Right lobe of liver (tissue), 6 donors: ENCODE results near the gene MUS81. TPM values are rescaled to one million over a fixed set of nuclear protein-coding genes. Genes with fewer than 3 reads are reported as not detected.

ENCODE experiments used
- ATAC-seq, 4 donors: fragments of 200-7000 bp; cut with Tn5 transposase; one replicate each; pipeline ENCODE4 v1.9.1; 2020; ENCODE audit warnings: mild to moderate bottlenecking in 4 of 4, moderate library complexity in 4 of 4
- DNase-seq, 3 donors: peaks; one replicate each; pipeline ENCODE4 v3.0.0-alpha.2; 2020
- H3K27ac ChIP-seq, 3 donors: fragments of 200-600 bp; one replicate each; pipeline ENCODE4 v1.8.0; 2022
- H3K27me3 ChIP-seq, 2 donors: fragments of 200-600 bp; one replicate each; pipeline ENCODE4 v1.8.0; 2022
- H3K36me3 ChIP-seq, 4 donors: fragments of 200-600 bp; sonication (generic) in 1 of 4; one replicate each; pipeline versions ENCODE4 v1.5.1 to v1.8.0; 2017 to 2022; ENCODE audit warnings: control low read depth in 1 of 4
- H3K4me1 ChIP-seq, 4 donors: fragments of 200-600 bp; sonication (generic) in 1 of 4; one replicate each; pipeline versions ENCODE4 v1.5.1 to v1.8.0; 2017 to 2022; ENCODE audit warnings: control low read depth in 1 of 4
- H3K4me3 ChIP-seq, 3 donors: fragments of 200-600 bp; one replicate each; pipeline ENCODE4 v1.8.0; 2022
- H3K9me3 ChIP-seq, 4 donors: fragments of 200-600 bp; sonication (generic) in 1 of 4; one replicate each; pipeline versions ENCODE4 v1.5.1 to v1.8.0; 2017 to 2022; ENCODE audit warnings: control low read depth in 1 of 4
- POLR2A ChIP-seq: fragments of 450-650 bp; IDR thresholded peaks from one replicate; pipeline ENCODE4 v1.6.1; 2017; ENCODE audit warnings: antibody characterized with exemption, mild to moderate bottlenecking
- WGBS: methylation state at CpG from one replicate; pipeline ENCODE4 v1.1.6; 2018; ENCODE audit warnings: low coverage, low lambda C conversion rate; ENCODE audit not compliant: insufficient coverage; ENCODE audit errors: missing lambda C conversion rate; 5-methylcytosine and 5-hydroxymethylcytosine counted together
- intact Hi-C, 2 donors: fragments of 100-400 bp; cut with DNase I; formaldehyde crosslinking; loops; one replicate each; pipeline versions ENCODE4 v1.11.2 to v1.14.1; 2022
- total RNA-seq, 6 experiments: library from RNA; depleted of rRNA in 2 of 6; stranded (reverse); fragments of >200 nt in 2 of 6; fragmentation: NEBNext Ultra II Directional in 3 of 6; extraction: Animal tissue kit (Norgen Biotek cat#: 25700) in 3 of 6; gene quantifications; one replicate each; pipeline versions ENCODE4 v1.1.0 to v1.2.4, GENCODE V29; 2016 to 2023
- TF ChIP-seq, protein P1 (sequence below), 4 donors: fragments of 200-600 bp in 3 of 4; fragments of 450-650 bp in 1 of 4; IDR thresholded peaks; one replicate each; pipeline versions ENCODE4 v1.5.1 to v1.8.0; 2016 to 2022; ENCODE audit warnings: antibody characterized with exemption in 4 of 4, mild to moderate bottlenecking in 2 of 4
- donor health status: DM: no; HTN: yes; CAD: no.
- donor health status: DM: no; HTN: no; CAD: no.
- donor health status: DM: no; HTN: no; CAD: no.
- donor health status: DM: no; HTN: yes; CAD: no.
- donor health status: DM: no; HTN: yes; CAD: no.

The MUS81 gene
- total RNA-seq, 6 experiments from 2014 or later, result 14.0 to 25.6 (median 19.7) TPM

- 83% methylated on average over 2 of the region's 26 CpGs for WGBS
- intact Hi-C loops, result no loop called here
- TF ChIP-seq, protein P1, sequence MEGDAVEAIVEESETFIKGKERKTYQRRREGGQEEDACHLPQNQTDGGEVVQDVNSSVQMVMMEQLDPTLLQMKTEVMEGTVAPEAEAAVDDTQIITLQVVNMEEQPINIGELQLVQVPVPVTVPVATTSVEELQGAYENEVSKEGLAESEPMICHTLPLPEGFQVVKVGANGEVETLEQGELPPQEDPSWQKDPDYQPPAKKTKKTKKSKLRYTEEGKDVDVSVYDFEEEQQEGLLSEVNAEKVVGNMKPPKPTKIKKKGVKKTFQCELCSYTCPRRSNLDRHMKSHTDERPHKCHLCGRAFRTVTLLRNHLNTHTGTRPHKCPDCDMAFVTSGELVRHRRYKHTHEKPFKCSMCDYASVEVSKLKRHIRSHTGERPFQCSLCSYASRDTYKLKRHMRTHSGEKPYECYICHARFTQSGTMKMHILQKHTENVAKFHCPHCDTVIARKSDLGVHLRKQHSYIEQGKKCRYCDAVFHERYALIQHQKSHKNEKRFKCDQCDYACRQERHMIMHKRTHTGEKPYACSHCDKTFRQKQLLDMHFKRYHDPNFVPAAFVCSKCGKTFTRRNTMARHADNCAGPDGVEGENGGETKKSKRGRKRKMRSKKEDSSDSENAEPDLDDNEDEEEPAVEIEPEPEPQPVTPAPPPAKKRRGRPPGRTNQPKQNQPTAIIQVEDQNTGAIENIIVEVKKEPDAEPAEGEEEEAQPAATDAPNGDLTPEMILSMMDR (IDR thresholded peaks at IDR 0.05), result no peak
- no peak for TF ChIP-seq POLR2A
- H3K4me1 ChIP-seq, result peaks cover 0 to 9% (median 0%) of the 10 kb centered on the region in 4 donors
- H3K4me3 ChIP-seq, result peak overlapping the region; percentile 27 to 55 (median 45)
- peak overlapping the region; percentile 52 to 88 (median 69) for H3K27ac ChIP-seq
- ATAC-seq (peak in 1 of 4 donors; percentile 10), DNase-seq (peak in 1 of 3 donors; percentile 56)
- no peaks in the 10 kb centered on the region for H3K9me3 ChIP-seq
- H3K36me3 ChIP-seq, result no peaks in the 10 kb centered on the region
- no peaks in the 10 kb centered on the region for H3K27me3 ChIP-seq
Measured at GRCh38 chr11:65871811-65872548, 11.7 kb downstream of the MUS81 start.

DNA sequence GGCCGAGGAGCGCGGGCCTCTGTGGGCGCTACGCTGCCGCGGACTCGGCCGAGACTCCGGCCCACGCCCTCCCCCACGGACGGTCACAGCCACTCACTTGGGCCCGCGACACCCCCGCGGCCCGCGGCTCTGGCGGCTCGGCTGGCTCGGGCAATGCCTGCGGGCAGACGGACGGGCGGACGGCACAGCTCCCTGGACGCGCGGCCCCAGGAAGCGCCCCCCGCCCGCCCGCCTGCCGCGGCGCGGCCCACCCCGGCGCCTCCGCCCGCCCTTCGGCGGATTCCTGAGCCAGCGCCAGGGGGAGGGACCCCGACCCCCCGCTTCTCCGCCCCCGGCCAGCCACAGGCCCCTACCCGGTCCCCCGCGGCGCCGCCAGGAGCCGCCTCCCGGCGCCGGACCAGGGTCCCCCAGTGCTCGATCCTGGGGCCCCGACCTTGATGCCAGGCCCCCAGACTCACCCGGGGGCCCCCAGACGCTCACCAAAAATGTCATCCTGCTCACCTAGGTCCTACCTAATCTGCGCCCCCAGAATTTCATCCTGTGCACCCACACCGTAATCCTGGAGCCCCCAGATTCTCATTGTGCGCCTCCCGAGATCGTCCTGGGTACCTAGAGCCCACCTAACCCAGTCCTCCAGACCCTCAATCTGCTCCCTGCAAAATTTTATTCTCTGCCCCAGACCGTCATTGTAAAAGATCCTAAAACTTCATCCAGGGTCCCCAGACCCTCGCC is 12.5 kb downstream of the MUS81 start, which contains the start of gene EFEMP2:
Gene EFEMP2 (minus strand): TSS at position 215 of the 732 bp plus-strand sequence. CDS start 446 bp downstream, outside the sequence.
- DNase-seq (no peak), ATAC-seq (no peak)
- H3K4me1 ChIP-seq, result peaks cover 0 to 9% (median 0%) of the 10 kb centered on the region in 4 donors
- intact Hi-C loops, result no loop called here
- no peaks in the 10 kb centered on the region for H3K27me3 ChIP-seq
- H3K36me3 ChIP-seq, result no peaks in the 10 kb centered on the region
- TF ChIP-seq, protein P1 (IDR thresholded peaks at IDR 0.05), result no peak
- H3K4me3 ChIP-seq, result peak within 1 kb of the TSS; percentile 27 to 55 (median 45)
- WGBS, result 10% methylated on average over 7 of the region's 69 CpGs
- peak within 1 kb of the TSS; percentile 56 to 88 (median 69) for H3K27ac ChIP-seq
- no peaks in the 10 kb centered on the region for H3K9me3 ChIP-seq

DNA sequence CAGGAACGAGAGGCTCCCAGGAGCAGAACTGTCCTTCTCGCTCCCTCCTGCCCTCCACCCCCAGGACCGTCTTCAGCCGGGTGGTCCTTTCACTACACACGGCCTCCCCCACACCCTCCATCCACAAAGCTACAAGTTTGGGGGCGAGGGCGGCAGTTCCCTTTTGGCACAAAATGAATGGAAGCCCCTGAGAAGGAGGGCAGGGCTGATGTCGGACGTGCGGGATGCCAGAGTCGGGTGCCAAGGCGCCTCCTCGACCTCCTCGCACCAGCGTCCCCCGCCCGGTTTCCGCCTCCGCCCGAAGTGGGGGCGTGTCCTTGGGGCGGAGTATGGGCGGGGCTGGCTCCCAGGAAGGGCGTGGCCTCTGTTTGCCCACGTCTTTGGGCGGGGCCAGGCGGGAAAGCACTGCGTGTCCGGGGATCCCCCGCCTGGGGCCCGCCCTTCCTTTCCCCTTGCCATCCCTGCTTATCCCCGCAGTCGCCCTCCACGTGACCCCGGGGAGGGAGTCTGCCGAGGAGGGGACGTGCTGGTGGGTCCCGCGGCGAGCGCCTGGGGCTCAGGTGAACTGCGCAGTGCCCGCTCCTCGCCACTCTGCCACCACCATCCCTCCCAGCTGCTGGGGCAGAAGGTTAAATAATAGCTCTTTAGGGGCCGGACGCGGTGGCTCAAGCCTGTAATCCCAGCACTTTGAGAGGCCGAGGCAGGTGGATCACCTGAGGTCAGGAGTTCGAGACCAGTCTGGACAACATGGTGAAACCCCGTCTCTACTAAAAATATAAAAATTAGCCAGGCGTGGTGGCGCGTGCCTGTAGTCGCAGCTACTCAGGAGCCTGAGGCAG is 13.3 kb downstream of the MUS81 start:
- Histone ChIP-seq H3K27me3 (no peaks in the 10 kb centered on the region), H3K27ac (peak overlapping the region; percentile 56 to 88 (median 69)), H3K9me3 (no peaks in the 10 kb centered on the region), H3K4me3 (peak overlapping the region; percentile 27 to 55 (median 45)), H3K4me1 (peaks cover 0 to 9% (median 0%) of the 10 kb centered on the region in 4 donors), H3K36me3 (no peaks in the 10 kb centered on the region)
- DNase-seq (peak; percentile 95 to 97 (median 96)), ATAC-seq (peak; percentile 96 to 98 (median 97))
- peak; percentile 80 for TF ChIP-seq POLR2A
- TF ChIP-seq, protein P1 (IDR thresholded peaks at IDR 0.05), result no peak
- 14% methylated on average over 30 of the region's 54 CpGs for WGBS
- intact Hi-C loops, result no loop called here

GRCh38 chr11:65879617-65880016 is 19.4 kb downstream of the MUS81 start, which contains the start of gene CTSW:
TSS of gene CTSW (plus strand) at chr11:65879837. CDS start at chr11:65879855, 18 bp downstream.
- intact Hi-C loops, result loop anchor here (10.0 kb wide), 1 partner anchor 105 kb away; no protein-coding TSS in a partner anchor
- Histone ChIP-seq H3K27me3 (no peaks in the 10 kb centered on the region), H3K36me3 (peaks cover 0 to 11% (median 0%) of the 10 kb centered on the region in 4 donors), H3K27ac (no peak within 1 kb of the TSS), H3K4me1 (no peaks in the 10 kb centered on the region), H3K4me3 (no peak within 1 kb of the TSS), H3K9me3 (no peaks in the 10 kb centered on the region)
- no peak for TF ChIP-seq POLR2A
- TF ChIP-seq, protein P1 (IDR thresholded peaks at IDR 0.05), result no peak
- 43% methylated on average over 1 of the region's 7 CpGs for WGBS
- DNase-seq (no peak), ATAC-seq (peak in 2 of 4 donors; percentile 16 to 22)
